NCI-H146 treated with DMSO at 0.1 percent for 48 hours (cell line): Measurements from ENCODE around the gene E2F6.

Source experiments
- DNase-seq: peaks from one replicate; lab custom pipeline; 2025; ENCODE audit not compliant: unreplicated experiment; lab: John Stamatoyannopoulos, UW

E2F6 gene

DNA sequence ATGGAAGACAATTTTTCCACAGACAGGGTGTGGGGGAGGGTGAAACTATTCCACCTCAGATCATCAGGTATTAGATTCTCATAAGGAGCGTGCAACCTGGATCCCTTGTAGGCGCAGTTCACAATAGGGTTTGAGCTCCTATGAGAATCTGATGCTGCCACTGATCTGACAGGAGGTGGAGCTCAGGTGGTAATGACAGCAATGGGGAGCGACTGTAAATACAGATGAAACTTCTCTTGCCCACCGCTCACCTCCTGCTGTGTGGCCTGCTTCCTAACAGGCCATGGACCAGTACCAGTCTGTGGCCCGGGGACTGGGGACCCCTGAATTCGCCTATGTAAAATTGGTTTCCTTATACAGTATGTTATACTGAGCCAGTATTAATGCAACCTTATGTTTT, 27.3 kb upstream of the E2F6 start:
- no peak for DNase-seq

DNA sequence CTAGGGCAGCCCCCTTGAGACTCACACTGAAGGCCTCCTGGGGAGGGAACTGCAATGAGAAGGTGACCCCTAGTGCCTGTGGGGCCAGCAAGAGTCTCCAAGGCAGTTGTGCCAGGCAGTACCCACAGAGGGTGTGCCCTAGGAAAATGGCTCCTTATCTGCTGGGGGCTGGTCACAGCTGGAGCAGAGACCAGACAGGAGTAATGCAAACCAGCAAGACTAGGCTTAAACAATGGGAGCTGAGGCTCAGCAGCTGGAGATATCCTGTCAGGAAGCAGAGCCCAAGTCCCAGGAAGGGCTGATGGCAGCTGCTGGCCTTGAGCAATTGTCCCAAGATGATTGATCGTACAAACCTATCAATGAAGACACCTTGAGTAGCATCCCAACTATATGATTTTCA, 26.8 kb upstream of the E2F6 start:
- DNase-seq: no peak

DNA sequence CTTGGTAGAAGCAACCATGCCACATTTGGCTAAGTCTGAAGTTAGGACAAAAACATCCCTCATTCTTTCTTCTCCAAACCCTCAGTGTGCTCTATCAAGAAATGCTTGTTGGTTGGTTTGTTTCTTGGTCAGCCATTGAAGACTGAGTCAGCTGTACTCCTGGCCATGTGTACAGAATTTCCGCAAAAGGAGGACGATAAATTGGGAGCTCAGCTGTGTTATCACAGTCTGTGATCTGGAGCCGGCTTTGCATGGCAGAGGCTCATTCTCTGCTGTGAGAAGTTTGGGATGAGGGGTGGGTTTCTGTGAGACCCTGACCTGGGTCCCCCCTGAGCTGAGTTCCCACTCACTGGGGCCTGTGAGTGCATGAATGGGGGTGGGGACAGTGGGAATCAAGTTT, 26.3 kb upstream of the E2F6 start:
- no peak for DNase-seq

DNA sequence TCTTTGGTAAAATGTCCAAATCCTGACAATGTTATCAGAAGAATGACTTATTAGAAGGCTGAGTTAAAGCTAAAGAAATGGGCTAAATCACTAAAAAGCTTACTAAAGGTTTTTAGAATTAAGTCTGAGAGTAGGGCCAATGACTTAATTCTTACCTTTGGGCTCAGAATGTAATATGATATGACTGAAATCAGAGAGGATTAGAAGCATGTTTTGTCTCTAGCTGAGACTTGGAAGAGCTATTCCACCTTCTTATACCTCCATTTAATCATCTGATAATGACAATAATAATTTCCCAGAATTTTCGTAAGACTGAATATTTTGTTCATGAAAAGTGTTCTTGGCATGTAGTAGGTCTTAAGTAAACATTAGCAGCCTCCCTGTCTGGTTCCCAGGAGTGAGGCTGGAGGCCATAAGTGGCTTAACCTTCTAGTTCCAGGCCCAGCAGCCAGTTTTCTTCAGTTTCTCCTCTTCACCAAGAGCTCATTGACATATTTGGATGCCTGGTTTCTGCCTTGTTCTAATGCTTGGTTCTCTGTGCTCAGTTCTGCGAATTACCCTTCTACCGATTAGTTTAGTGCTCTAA, 25.5 kb upstream of the E2F6 start:
- DNase-seq: no peak

DNA sequence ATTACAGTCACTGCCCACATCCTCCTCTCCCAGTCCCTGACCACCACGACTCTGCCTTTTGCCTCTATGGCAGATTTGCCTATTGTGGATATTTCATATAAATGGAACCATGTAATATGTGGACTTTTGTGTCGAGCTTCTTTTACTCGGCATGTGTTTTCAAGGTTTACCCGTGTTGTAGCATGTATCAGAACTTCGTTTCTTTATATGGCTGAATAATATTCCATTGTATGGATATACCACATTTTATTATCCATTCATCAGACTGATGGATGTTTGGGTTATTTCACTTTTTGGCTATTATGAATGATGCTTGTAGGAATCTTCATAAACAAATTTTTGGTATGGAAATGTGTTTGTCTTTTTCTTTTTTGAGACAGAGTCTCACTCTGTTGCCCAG, 24.2 kb upstream of the E2F6 start:
- DNase-seq: no peak

DNA sequence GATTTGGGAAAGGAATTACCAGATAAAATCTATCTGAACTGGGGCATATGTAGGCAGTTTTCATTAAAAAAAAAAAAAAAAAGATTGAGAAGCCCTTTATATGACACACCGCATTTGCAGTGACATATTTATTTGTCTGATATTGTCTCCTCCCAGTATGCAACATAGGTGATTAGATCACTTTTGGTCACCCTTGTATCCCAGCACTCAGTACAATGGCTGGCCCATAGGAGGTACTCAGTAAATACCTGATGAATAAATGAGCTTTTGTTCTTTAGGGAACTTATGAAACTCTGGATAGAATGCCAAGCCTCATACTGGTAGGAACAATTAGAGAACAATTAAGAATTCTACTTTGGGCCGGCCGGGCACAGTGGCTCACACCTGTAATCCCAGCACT, 22.8 kb upstream of the E2F6 start:
- DNase-seq: no peak

DNA sequence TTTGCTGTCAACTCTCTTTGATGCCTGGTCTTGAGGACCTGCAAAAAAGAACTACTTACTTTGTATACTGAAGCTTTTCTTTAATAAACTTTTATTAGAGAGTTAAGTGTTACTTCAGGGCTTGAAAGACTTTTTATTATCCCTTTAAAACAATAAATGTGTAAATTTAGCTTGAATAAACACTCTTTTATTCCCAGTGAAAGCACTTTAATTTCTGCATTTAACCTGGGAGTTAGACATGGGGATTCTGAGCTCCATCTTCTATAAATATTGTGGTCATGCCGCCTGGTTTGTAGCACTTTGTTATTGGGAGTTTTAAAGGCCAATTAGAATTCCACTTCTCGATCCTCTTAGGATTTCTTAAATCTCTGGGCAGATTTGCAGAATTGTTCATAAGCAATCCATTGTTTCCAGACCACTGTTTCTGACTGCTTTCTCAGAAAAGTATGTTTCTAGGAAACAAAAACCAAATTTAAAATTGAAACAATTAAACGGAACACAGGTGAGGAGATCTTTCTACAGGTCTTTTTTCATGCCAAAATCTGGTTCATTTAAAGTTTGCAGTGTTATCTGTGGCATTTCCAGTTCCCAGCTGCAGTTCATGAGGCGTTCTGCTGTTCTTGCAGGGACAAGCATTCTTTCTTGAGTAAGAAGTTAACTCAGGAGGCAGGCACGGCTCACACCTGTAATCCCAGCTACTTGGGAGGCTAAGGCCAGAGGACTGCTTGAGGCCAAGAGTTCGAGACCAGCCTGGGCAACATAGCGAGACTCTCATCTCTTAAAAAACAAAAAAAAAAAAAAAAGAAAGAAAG, 18.1 kb upstream of the E2F6 start:
- peak; percentile 25 for DNase-seq

DNA sequence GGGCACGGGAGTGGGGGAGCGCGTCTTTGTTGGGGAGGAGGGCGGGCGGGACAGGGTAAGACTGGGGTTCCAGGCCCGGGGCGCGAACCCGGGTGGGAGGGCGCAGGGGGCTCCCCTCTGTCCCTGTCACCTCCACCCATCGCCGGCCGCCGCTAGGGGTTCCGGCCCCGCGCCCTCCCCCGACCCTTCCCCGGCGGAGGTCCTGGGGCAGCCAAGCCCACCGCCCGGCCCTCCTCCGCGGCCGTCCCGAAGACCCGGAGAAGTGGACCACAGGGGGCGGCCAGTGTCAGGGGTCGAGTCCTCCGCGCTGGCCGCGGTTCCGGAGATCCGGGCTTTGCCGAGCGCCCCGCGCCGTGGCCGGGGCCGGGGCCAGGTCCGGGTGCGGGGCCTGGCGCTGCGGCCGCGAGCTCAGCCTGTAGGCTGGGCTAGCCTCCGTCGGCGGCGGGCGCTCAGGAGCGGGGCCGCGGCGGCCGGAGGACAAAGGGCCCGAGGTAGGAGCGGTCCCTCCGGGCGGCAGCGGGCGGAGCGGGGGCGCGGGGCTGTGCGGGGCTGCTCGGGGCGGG, 16.6 kb upstream of the E2F6 start:
- no peak for DNase-seq

DNA sequence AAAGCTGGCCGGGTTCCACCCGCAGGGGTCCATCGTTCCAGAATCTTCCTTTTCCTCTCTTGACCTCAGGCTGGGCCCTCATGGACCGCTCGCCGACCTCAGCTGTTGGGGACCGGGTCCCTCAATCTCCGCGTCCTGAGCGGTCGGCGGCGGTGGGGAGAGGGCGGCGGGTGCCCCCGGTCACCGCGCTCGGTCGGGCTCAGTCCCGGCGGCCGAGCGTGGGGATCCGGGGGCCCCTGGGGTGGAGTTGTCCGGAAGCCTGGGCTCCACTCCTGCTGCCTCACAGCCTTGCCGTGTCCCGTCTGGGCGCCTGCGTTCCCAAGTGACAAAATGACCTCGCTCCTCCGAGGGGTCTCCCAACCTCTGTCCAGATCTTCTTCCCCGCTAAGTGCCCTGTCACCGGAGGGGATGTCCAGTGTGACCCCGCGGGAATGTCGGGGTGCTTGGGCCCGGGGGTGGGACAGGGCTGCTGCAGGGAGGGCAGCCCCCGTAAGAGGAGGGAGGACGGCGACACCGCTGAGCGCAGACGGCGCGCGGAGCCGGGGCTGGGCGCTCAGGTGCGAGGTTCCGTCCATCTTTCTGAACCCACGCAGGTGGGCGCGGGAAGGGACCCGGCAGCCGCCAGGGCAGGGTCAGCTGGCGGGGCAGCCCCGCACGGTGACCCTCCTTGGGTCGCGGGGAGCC, 16.0 kb upstream of the E2F6 start:
- no peak for DNase-seq

DNA sequence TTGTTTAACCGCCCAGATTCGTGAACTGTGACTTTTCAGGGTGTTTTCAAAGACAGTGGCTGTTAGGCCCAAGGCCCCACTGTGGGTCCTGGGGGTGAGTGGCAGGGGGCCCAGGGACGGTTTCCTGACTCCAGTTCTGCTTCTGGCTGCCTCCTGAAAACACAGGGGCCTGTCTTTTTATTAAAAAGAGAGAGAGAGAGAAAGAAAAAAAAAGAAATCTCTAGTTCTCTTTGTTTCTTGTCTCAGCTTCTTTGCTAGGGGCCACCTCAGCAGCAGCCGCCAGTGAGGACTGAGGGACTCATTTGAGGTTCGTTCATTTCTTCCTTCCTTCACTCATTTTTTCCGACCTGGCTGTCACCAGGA, 15.4 kb upstream of the E2F6 start:
- no peak for DNase-seq

DNA sequence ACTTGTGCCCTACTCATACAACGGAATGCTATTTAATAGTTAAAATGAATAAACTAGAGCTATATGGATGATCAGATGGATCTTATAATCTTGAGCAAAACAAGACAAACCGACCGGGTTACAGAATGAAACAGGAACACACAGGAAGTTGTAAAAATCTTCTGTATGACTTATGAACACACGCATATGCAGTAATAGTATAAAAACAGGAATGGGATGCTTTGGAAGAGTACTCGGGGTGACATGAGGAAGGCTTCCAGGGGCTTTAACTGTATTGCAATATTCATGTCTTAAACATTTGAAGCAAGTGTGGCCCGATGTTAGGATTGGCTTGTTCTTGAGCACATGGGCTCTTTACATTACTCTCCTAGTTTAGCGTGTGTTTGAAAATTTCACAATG, 14.9 kb upstream of the E2F6 start:
- no peak for DNase-seq

DNA sequence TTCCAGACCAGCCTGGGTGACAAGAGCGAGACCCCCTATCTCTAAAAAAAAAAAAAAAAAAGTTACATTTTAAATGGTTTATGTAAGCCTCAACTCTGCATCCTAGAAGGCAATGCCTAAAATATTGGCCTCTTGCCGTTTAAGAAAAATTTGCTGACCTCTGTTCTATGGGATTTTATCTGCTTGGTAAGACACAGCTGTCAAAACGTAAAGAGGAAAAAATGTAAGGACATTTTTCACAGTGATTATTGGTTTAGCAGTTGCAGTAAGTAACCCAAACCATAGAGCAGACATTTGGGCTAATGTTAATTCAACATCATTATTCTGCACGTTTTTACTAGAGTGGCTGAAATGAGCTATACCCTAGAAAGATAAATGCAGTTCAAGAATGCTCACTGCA, 14.4 kb upstream of the E2F6 start:
- DNase-seq: no peak

DNA sequence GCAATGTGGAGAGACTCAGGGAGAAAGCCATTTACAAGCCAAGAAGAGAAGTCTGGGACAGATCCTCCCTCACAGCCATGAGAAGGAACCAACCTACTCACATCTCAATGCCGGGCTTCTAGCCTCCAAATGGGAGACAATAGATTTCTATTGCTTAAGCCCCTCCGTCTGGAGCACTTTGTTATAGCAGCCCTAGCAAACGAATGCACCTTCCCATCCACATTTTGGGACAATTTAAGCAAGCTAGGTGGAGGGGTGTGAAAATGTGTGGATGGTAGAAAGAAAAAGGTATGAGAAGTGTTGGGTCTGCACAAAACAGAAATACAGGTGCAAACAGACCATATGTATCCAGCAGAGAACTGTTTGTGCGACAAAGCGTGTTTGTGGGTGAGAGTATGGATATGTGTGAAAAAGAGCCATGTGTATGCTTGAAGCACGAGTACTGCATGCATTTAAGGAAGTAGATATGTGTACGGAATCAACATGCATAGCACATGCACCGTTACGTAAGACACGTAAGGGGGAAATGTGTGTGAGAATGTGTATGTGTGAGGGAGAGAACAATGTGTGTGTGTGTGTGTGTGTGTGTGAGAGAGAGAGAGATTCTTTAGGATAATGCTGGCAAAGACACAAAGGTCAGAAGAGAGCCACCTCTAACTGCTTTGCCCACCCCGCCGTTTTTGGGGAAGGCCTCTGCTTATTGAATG, 13.1 kb upstream of the E2F6 start:
- DNase-seq: no peak

DNA sequence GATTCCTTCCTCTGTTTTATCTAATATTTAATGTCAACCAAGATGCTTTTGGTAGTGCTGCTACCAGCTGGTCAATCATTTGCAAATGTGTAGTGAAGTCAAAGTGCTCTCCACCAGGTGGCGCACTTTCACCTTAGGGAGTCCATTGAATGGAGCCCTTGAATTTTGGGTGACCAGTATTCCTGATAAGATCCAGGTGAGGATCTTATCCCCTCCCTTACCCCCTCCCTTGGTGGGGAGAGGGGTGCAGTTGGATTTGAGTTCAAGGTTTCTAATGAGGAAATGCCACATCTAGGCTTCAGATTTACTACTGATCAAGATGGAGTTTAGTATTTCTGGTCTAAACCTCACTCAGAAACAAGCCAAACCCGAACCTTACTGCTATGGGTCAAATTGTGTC, 12.0 kb upstream of the E2F6 start:
- peak; percentile 24 for DNase-seq

DNA sequence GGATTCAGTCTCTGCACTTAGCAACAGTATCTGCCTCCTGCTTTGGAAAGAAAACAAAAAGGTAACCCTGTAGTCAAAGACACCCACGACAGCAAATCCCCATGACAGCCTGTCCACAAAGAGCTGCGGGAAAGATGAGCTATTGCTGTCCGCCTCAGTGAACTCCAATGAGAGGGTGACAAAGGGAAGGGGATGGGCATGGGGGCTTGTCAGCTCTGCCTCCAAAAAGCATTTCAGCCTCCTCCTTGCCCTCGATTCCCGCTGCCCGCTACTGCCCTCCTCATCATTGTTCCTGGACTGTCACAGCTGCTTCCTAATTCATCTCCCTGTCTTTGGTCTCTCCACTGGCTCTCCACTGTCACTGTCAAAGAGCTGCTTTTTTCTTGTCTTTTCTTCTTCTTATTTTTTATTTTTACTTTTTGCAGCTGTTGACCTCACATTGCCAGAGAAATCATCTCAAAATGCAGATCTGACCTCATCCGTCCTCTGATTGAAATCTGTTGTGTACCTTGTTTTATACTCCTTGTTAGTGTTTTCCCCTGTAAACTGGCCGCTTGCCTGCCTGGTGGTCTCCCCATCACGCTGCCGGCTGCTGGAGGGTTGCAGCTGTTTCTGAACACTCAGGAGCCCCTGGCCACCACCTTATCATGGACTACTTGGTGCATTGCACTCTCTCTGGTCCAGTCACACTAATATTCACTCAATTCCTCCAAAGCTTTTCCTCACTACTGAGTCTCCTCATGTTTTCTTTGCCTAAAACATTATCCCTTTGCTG, 7.9 kb upstream of the E2F6 start:
- peak; percentile 70 for DNase-seq

DNA sequence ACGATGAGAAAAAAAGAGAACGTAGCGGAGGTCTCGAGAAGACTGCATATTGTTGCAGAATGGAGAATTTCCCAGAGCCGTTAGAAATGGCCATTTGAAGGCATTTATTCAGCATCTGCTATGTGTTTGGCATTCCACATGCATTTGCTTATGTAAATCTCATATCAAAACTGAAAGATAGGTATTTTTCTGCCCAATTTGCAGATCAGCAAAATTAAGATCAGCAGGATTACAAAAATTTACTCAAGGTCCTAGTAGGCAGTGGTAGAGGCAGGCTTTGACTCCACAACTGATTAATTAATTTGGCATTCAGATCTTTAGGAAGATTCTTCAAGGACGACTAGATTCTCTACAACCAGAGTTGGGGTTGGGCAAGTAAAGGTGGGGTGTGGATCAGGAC, 1.8 kb upstream of the E2F6 start:
- DNase-seq: no peak

DNA sequence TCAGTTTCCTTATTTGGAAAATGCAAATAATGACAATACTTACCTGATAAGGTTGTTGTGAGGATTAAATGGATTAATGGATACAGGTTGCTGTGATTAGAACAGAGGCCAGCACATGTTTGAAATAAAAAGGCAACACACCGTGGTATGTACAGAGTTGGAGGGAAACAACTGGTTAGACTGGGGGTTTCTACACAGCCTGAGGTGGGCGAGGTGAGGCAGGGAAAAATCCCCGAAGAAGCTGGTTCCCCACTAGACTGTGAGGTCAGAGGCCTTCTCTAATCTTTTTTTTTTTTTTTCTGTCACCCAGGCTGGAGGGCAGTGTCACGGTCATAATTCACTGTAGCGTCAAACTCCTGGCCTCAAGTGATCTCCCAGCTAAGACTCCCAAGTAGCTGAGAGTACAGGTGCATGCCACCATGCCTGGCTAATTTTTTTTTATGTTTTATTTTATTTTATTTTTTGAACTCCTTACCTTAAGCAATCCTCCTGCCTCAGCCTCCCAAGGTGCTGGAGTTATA, 1.2 kb upstream of the E2F6 start:
- DNase-seq: no peak

DNA sequence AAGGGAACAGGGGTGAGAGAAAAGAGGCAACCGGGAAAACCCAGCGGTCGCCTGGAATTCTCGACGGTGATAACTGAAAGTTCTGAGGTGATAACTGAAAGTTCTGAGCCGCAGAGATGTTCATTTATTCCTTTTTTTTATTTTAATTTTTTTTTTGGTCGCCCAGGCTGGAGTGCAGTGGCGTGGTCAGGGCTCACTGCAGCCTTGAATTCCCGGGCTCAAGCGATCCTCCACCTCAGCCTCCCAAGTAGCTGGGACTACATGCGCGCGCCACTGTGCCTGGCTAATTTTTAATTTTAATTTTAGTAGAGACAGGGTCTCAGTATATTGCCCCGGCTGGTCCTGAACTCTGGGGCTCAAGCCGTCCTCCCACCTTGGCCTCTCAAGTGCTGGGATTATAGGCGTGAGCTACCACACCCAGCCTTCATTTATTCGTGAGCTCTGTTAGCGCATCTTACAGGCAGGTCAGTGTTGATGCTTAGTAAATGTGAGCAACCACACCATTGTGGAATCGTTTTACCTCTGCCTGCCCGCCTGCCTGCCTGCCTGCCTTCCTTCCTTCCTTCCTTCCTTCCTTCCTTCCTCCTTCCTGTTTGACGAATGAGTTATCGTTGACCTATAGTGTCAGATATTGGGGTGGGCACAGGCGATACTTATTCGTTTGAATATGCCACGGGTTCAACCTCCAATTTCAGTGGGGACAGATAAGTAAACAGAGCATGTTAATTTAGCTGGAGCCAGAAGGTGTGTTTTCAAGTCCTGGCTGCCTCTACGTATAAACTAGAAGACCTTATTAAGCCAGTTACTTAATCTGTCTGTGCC, 557 bp upstream of the E2F6 start:
- no peak for DNase-seq

DNA sequence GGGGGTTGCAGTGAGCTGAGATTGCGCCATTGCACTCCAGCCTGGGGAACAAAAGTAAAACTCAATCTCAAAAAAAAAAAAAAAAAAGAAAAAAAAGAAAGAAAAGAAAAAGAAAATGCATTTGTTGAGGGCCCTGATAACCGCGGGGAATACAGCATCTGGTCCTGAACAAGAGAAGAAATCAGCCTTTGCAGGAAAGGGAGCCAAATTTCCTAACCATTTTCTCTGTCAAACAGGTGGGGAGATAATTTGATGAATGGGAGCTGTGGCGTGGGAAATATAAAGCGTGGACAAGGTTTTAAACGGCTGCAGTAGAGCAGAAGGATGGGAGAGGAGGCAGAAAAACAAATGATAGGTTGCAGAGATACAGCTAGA, 864 bp downstream of the E2F6 start:
- DNase-seq: no peak

DNA sequence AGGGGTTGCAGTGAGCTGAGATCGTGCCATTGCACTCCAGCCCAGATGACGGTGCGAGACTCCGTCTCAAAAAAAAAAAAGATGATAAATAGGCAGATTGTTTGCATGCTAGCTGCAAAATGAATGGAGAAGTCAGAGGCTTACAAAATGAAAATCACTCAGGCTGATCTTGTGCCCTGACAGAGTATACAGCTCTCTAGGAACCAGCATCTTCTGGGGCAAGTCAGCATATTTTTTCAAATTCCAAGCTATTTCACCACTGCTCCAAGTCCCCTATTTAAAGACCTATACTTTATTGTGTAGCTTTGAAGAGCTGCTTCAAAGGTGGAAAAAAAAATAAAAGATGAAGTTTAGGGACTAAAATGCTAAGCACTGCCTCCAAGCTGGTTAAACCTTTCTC, 6.1 kb downstream of the E2F6 start:
- no peak for DNase-seq
